Bronchial epithelial cell (primary cell): ENCODE data around the gene PC. TPM values are rescaled to one million over a fixed set of nuclear protein-coding genes. Genes with fewer than 3 reads are reported as not detected.

Experiments
- DNase-seq: peaks from one replicate; pipeline ENCODE4 v3.0.0-alpha.2; 2010; ENCODE audit warnings: low read depth
- FAIRE-seq: peaks from 2 replicates; lab custom pipeline; 2011; peaks lifted over from hg19 to GRCh38; lab: Jason Lieb, UNC
- H3K27me3 ChIP-seq: 2 replicates; pipeline ENCODE4 v1.5.1; 2011; ENCODE audit warnings: low read length; ENCODE audit not compliant: control insufficient read depth, insufficient read depth
- H3K36me3 ChIP-seq: 2 replicates; pipeline ENCODE4 v1.5.1; 2011; ENCODE audit warnings: low read length; ENCODE audit not compliant: control insufficient read depth, insufficient read depth
- H3K4me3 ChIP-seq: 2 replicates; pipeline ENCODE4 v1.5.1; 2011; ENCODE audit warnings: mild to moderate bottlenecking, low read depth, low read length, control low read depth
- total RNA-seq: library from RNA; depleted of rRNA; stranded (reverse); fragments of >200 nt; gene quantifications from 2 replicates; pipeline ENCODE4 v1.2.1, GENCODE V29; 2014
- TF ChIP-seq, protein P1 (sequence below): IDR thresholded peaks from 2 replicates; pipeline ENCODE4 v1.5.1; 2011; ENCODE audit warnings: mild to moderate bottlenecking, moderate library complexity, low read length, control low read depth, inconsistent platforms; ENCODE audit not compliant: insufficient read depth, severe bottlenecking

Gene PC
- total RNA-seq, 1 donor from 2014 or later = 14.2 TPM

DNA sequence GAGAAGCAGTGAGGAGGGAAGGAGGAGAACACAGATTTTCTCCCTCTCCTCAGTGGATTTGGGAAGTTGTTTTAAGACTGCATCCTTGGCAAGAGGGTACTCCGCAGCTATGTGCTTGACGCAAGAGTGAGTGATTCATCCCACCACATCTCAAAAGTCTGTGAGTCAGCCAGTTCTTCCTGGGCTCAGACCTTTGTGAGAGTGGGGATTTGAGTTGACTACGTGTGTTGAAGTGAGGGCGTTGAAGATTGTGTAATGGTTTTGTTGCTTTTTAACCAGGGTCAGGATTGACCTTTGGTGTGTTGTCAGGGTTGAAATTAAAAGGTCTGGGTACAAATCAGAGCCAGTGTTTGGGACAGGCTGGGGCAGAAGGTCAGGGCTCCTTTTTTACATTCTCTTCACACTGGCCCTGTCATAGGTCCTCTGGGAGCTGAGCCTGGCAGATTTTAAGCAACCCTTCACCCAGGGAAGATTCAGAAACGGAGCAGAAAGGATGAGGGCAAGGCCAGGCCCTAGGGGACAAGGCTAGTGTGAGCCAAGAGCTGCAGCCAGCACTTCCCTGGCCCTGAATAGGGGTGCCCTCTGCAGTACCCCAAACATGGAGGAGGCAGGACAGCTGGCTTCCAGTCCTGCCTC lies 12.7 kb upstream of the PC start:
- H3K4me3 ChIP-seq = no peak overlapping the region
- peak; percentile 95 for FAIRE-seq

DNA sequence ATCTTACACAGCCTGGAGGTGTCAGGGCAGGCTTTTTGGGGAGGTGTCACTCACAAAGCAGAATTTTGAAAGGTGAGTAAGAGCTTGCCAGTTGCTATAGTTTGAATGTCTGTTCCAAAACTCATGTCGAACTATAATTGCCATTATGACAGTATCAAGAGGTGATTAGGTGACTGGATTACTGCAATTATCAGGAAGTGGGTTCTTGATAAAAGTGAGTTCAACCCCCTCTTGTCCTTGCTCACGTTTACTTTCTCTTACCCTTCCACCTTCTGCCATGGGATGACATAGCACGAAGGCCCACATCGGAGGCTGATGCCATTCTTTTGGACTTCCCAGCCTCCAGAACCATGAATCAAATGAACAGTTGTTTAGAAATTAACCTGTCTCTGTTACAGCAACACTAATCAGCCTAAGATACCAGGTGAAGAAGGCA lies 12.2 kb upstream of the PC start:
- TF ChIP-seq, protein P1, sequence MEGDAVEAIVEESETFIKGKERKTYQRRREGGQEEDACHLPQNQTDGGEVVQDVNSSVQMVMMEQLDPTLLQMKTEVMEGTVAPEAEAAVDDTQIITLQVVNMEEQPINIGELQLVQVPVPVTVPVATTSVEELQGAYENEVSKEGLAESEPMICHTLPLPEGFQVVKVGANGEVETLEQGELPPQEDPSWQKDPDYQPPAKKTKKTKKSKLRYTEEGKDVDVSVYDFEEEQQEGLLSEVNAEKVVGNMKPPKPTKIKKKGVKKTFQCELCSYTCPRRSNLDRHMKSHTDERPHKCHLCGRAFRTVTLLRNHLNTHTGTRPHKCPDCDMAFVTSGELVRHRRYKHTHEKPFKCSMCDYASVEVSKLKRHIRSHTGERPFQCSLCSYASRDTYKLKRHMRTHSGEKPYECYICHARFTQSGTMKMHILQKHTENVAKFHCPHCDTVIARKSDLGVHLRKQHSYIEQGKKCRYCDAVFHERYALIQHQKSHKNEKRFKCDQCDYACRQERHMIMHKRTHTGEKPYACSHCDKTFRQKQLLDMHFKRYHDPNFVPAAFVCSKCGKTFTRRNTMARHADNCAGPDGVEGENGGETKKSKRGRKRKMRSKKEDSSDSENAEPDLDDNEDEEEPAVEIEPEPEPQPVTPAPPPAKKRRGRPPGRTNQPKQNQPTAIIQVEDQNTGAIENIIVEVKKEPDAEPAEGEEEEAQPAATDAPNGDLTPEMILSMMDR = no peak
- H3K27me3 ChIP-seq = no peaks in the 10 kb centered on the region
- FAIRE-seq (no peak), DNase-seq (peak; percentile 88)
- no peaks in the 10 kb centered on the region for H3K36me3 ChIP-seq
- no peak overlapping the region for H3K4me3 ChIP-seq

More for the DNA sequence above, 12.7 kb upstream of the PC start:
- peak; percentile 100 for DNase-seq
- TF ChIP-seq, protein P1 = no peak
- Histone ChIP-seq H3K36me3 (no peaks in the 10 kb centered on the region), H3K27me3 (no peaks in the 10 kb centered on the region)

DNA sequence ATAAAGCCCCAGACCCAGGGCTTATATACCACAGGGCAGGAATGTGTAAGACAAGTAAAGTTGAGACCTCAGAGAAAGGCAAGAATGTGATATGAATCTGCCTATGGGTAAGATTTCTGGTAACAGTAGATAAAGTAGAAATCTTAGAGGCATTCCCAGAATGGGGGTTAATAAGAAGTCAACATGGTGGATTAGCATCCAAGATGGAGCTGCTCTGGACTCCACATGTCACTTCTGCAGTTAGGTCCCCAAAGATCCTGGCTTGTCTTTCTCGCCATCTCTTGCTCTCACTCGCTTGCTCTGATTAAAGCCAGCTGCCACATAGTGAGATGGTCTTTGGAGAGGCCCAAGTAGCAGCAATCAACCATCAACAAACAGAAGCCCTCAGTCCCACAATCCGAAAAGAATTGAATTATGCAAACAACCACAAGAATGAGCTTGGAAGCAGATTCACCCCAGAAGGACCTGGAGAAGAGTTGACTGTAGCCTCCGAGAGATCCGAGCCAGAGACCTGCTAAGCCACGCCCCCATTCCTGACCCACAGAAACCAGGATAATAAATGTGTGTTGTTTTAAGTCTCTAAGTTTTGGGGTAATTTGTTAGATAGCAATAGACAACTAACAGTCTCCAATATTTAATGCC lies 11.5 kb upstream of the PC start:
- no peaks in the 10 kb centered on the region for H3K36me3 ChIP-seq
- TF ChIP-seq, protein P1 = no peak
- H3K27me3 ChIP-seq = no peaks in the 10 kb centered on the region
- DNase-seq (no peak), FAIRE-seq (no peak)
- no peak overlapping the region for H3K4me3 ChIP-seq

DNA sequence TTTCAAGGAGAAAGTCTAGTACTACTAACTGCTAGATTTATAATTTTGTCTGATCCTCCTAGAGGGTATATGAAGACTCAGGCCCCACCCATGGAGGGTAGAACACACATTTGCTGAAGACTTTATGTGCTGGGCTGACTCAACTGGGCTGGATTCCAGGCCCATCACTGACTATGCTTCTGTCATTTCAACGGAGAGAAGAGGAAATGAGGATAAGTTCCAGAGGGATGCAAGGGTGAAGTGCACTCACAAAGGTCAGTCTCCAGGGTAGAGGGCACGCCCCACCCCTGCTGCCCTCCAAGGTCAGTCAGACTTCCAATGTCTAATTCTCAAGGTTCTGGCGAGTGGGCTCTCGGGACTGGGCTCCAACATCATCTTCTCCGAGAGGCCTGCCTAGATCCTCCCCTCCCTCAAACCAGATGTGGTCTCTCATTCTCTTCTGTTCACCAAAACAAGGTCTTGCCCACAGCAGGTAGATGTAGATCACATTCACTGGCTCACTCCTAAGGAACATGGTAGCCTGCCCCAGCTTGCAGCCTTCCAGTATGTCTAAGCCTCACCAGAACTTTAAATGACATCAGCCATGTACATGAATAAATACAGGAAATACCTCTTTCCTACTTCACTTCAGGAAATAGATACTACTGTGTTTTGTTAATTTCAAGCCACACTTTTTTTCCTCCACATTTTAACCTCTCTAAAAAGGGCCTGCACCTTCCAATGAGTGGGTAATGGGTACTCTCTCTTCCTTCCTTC lies 9.7 kb upstream of the PC start:
- DNase-seq = peak; percentile 96
- no peaks in the 10 kb centered on the region for H3K27me3 ChIP-seq
- no peaks in the 10 kb centered on the region for H3K36me3 ChIP-seq
- no peak overlapping the region for H3K4me3 ChIP-seq
- TF ChIP-seq, protein P1 = no peak
- no peak for FAIRE-seq

DNA sequence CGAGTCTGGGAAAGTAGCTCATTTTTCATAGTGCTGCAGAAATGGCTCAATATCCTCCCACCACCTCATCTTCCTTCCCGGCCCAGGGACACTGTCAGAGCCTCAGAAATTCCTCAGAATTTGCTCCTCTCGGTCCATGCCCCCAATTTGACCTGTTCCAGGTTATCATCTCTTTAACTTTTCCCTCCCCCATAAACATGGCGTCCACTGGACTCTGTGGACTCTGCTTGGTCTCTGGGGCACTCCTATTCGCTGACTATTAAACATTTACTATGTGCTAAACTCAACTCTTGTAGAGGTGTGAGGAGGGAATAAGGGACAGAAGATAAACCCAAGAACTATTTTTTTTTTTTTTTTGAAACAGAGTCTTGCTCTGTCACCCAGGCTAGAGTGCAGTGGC lies 8.2 kb upstream of the PC start:
- DNase-seq (no peak), FAIRE-seq (no peak)
- TF ChIP-seq, protein P1 = no peak
- no peak overlapping the region for H3K4me3 ChIP-seq
- H3K36me3 ChIP-seq = no peaks in the 10 kb centered on the region
- no peaks in the 10 kb centered on the region for H3K27me3 ChIP-seq
